ENCODE measurements around the gene TM9SF1.

Gene TM9SF1, protein sequence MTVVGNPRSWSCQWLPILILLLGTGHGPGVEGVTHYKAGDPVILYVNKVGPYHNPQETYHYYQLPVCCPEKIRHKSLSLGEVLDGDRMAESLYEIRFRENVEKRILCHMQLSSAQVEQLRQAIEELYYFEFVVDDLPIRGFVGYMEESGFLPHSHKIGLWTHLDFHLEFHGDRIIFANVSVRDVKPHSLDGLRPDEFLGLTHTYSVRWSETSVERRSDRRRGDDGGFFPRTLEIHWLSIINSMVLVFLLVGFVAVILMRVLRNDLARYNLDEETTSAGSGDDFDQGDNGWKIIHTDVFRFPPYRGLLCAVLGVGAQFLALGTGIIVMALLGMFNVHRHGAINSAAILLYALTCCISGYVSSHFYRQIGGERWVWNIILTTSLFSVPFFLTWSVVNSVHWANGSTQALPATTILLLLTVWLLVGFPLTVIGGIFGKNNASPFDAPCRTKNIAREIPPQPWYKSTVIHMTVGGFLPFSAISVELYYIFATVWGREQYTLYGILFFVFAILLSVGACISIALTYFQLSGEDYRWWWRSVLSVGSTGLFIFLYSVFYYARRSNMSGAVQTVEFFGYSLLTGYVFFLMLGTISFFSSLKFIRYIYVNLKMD

DNA sequence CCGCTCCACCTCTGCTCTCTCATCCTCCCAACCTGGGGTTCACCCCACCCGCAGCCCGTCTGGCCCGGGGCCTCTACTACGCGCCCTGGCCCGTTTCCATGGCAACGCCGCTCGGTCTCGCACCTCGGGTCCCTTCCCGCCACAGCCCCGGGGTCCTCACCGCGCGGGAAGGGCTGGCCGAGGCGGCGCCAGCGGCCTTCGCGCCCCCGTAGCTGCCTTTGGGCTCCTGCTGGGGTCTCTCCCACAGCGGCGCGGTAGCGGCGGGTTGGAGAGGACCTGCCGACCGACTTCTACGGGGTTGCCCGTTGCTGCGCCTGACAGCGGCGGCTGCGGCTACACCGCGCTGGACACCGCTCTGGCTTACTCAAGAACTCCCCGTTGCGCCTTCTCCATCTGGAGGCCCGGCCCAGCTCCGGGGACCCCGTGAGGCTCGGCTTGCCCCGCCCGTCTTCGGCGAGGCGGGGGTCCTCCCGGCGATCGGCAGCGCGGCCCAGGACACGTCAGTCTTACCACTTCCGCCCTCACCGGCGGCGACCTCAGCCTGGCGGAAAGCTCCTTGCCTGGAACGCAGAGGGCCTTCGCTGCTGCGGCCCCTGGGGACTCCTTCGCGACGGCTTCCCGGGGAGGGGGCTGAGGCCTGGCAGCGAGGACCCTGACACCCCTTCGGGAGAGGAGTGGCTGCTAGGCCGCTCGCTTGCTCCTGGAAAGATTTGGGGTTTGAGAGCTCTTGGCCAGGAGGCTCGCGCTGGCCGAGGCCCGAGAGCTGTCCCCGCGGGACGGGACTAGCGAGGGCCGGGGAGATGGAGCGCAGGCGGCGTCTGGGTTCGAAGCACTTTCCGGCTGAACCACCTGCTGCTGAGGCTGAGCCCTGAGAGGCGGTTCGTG is at the start of gene TM9SF1:
Gene TM9SF1 (minus strand): TSS at position 256 of the 885 bp plus-strand sequence. CDS start 422 bp downstream, outside the sequence.
- DNase-seq = peak; percentile 64 to 74

DNA sequence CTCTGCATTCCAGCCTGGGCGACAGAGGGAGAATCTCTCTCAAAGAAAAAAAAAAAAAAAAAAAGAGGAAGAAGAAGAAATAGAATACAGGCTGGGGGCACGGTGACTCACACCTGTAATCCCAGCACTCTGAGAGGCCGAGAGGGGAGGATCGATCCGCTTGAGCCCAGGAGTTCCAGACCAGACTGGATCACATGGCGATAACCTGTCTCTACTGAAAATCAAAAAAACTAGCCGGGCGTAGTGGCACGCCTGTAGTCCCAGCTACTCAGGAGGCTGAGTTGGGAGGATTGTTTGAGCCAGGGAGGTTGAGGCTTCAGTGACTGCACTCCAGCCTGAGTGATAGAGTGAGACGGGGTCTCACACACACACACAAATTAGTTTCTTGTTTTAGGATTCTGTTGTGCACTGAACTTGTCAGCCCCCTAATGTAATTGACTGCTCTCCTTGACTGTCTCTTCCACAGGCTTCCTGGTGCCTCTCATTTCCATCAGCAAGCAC is 48.1 kb upstream of the TM9SF1 start:
- DNase-seq = peak; percentile 31 to 57

GRCh38 chr14:24241829-24242443 is 46.7 kb upstream of the TM9SF1 start:
- peak; percentile 85 to 95 for DNase-seq

DNA sequence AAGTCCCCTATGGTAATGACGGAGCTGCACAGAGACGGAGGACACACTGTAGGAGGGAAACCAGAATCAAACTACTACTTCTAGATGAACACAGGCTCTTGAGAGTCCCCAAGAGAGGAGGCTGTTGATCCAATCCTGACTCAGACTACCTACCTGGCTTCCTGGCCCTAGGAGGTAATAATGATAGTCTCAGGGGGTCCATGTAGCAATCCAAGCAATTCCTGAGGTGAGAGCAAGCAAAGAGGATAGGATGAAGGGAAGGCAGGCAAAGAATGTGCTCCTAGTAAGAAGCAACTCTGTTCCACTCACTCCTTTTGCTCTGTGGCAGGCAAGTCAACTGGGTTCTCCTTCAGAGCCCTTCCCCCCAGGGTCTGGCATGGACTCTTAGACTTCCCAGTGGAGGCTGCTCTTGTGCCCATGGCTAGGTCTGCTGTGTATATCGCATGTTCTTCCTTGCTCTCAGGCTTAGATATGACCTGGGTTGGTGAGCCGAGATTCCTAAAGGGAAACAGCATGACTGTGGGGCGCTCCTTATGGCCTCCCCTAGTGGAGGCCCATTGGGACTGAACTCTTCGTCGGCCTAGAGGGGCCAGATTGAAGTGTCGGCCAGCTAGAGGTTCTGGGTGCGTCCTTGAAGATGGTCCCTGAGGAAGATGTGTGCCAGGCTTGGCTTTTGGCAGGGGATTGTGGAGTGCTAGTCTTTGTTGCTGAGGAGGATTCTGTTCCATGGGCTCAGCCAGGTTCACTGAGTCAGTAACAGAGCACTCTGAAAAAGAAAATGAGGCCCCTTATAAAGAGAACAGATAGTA is 45.1 kb upstream of the TM9SF1 start:
- no peak for DNase-seq

DNA sequence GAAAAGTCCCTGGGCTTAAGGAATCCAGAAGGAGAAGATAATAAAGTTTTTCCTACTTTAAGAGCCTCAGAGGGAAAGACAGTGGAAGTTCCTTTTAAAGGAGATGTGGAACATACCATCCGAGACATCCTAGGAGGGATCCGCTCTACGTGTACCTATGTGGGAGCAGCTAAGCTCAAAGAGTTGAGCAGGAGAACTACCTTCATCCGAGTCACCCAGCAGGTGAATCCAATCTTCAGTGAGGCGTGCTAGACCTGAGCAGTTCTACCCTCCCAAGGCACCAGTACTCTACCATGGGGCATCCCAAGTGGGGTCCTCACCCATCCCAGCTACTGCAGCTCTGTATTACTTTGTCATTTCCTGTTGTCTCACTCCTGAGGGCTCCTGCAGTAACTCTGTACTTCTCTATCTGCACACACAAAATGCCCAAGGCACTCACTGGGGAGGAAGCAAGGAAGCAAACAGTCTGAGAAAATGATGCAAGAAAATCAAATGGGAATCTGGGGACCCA is 43.3 kb upstream of the TM9SF1 start:
- no peak for DNase-seq

DNA sequence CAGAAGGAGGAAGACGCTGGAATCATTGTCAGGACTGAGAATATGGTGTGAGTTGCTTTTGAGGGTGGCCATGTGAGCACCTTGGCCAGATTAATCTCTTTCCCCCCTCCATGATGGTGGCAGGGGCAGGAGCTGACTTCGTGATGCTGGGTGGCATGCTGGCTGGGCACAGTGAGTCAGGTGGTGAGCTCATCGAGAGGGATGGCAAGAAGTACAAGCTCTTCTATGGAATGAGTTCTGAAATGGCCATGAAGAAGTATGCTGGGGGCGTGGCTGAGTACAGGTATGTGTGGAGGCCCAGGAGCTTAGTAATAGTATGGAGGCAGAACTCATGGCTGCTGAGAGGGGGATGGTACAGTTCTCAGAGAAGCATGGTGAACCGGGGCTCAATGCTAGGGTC is 42.9 kb upstream of the TM9SF1 start:
- no peak for DNase-seq

GRCh38 chr14:24237463-24237955 is 42.3 kb upstream of the TM9SF1 start:
- no peak for DNase-seq

DNA sequence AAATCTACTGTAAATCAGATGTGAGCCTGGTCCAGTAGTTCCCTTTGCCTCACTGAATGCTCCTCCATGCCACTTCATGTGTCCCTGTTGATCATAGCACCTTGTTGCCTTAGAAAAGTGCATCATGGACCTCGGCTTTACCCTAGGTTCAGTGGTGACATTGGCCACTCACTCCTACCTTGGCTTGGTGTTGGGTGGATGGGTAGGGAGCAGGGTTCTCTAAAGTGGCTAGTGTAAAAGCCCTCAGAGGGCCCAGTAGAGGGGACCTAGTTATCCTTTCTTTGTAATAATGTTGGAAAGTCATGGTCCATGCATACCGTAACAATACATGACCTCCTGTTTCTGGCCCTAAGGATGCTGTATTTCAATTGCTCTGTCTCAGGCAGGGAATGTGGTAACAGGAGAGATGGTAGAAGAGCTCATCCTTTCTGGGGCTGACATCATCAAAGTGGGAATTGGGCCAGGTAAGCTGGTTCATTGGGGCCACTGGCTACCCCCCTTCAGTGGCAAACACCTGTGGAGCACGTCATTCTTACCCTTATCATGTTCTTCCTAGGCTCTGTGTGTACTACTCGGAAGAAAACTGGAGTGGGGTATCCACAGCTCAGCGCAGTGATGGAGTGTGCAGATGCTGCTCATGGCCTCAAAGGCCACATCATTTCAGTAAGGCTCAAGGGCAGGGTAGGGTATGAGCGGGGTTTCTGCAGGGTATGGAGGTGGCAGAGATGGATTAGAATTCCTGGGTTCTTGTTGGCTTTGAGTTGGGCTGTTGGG is 41.6 kb upstream of the TM9SF1 start:
- no peak for DNase-seq

GRCh38 chr14:24235804-24236688 is 40.8 kb upstream of the TM9SF1 start:
- DNase-seq = no peak

GRCh38 chr14:24234095-24235005 is 39.1 kb upstream of the TM9SF1 start:
- no peak for DNase-seq

DNA sequence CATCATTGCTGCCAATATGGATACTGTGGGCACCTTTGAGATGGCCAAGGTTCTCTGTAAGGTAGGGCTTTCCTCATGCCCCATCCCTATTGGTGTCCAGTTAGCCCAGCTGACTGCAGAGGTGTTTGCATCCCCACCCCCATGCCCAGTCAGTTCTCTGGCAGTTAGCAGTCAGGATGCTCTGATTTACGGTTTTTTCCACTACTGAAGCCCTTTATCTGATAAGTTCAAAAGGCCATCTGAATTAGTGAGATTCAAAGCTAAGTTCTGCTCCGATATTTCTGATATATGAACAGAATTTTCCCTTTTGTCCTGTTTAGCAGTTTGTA is 38.3 kb upstream of the TM9SF1 start:
- no peak for DNase-seq

DNA sequence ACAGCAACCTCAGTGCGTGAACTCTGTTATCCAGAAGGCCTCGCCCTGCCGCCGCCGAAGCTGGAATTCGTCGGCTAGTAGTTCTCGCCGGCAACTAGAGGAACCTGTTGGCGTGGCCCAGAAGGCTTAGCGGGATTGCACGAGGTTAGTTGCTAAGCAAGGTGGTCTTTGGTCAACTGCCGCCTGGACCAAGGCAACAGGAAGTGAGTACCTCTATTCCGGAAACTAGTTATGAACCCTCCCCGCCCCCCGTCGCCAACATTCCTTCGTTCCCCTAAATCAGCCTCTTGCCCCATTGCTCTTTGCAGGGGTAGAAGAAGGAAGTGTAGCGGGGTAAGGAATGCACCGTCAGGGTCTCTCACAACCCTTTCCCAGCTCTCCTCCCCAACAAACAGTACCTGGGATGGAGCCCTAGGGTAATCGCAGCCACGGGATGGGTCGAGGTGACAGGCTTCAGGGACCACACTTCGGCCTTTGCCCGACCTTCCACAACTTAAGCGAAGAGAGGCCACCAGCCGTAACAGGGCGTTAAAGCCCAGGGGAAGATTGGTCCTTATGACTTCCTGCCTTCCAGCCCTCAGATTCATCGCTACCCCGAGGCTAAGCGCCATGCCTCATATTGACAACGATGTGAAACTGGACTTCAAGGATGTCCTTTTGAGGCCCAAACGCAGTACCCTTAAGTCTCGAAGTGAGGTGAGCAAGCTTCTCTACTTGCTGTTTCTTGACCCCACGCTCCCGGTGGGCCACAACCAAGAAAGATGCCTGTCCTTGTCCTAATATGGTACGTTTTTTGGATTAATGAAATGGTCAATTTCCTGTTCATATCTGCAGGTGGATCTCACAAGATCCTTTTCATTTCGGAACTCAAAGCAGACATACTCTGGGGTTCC is 37.6 kb upstream of the TM9SF1 start, which contains the start of gene GMPR2:
Gene GMPR2 (plus strand): TSS at position 285 of the 893 bp plus-strand sequence. CDS start 325 bp downstream, at position 610.
- no peak for DNase-seq

DNA sequence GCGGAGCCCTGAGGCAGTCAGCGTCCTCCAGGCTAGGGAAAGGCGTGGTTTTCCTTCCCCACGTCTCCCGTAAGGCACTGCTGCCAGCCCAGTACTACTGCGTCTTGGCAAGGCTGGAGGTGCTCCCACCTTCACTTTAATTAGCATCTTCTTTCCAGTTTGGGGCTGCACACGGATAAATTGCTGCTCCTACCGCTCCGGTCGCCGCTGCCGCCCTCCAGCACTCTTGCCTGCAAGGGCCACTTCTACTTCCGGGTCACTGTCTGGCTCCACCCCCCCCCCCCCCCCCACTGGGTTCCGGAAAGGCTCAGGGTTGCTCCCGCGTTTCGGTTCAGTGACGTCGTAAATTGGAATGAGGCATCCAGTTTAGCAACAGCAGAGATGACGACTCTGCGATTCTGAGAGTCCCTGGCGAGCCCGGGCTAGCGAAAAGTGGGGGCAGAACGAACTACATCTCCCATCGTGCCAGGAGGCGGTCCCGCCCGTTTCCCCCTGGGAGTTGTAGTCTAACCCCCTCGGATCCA is 36.9 kb upstream of the TM9SF1 start, which contains the start of gene NEDD8:
Gene NEDD8 (minus strand): TSS at position 247 of the 524 bp plus-strand sequence. CDS start 100 bp downstream, at position 147.
- DNase-seq = peak; percentile 95 to 96

DNA sequence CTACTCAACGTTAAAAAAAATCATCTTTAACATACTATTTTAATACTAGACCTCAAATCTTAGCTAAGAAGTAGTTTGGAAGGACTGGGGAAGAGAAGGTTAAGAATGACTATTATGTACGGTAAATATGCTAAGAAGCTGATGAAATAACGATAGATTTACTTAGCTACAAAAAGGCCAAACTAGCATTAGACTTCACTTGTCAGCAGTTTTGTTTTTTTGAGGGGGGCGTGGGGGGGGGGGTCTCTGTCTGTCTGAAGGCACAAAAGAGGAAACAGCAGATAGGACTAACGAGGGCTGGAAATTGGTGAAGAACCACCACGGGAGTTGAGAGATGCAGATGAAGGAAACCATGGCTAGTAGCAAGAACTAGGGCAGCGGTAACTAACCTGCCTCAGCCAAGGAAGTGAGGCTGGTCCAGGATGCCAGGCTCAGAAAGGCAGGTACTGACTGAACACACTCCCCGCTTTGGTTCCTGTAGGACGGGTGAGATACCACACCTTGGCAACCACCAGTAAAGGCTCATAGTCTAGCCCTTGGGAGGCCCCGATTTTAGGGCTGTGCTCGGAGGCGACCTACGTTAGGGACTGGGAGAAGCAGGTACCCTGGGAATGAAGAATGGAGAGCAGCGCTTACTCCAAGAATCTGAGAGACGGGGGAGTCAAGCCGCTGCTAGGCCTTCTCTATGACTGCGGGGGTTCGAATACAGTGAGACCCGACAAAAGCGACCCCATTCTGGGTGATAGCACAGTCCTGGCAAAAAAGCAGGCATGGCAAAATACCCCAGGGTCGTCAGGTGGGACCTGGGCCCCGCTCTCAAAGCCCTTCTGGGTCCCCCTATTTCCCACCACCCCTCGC is 36.3 kb upstream of the TM9SF1 start:
- no peak for DNase-seq

- DNase-seq = no peak
Observed at GRCh38 chr14:24228902-24229301, 33.7 kb upstream of the TM9SF1 start.

DNA sequence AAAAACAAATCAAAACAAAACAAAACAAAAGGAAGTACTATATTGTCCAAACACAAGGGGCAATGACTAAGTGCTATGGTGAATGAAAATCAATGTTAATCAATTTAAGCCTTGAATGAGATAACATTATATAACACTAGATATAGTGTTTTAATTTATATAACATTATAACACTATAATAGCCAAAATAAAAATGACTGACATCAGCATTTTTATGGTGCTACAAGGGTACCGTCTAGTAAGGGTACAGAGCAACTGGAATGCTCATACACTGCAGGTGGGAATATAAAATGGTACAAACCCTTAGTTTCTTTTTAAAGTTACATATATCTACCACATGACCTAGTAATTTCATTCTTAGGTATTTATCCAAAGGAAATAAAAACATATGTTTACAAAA is 31.2 kb upstream of the TM9SF1 start:
- no peak for DNase-seq
